NCI-H345 treated with DMSO at 0.1 percent for 48 hours (cell line): ENCODE results near the gene DHX38.
"Not testable (repeated sequence)": the region's sequence is repeated elsewhere in the genome, so short reads cannot be mapped to it uniquely, and the experiment has no call there.

Experiments used
- DNase-seq: peaks from one replicate; lab custom pipeline; 2025; ENCODE audit not compliant: unreplicated experiment; lab: John Stamatoyannopoulos, UW

DHX38 gene

GRCh38 chr16:72093448-72094265 lies at the start of gene DHX38, which contains the start of gene TXNL4B:
Gene DHX38, plus strand, starts transcription at chr16:72093847. Its CDS starts 2,311 bp downstream, at chr16:72096158.
Gene TXNL4B, minus strand, starts transcription at chr16:72093620. Its CDS starts 2,871 bp downstream, at chr16:72090749.
- peak; percentile 87 for DNase-seq

- no peak for DNase-seq
Measured at GRCh38 chr16:72044296-72044695, 49.4 kb upstream of the DHX38 start.

- DNase-seq, result no peak
Measured at GRCh38 chr16:72044825-72045359, 48.8 kb upstream of the DHX38 start.

DNA sequence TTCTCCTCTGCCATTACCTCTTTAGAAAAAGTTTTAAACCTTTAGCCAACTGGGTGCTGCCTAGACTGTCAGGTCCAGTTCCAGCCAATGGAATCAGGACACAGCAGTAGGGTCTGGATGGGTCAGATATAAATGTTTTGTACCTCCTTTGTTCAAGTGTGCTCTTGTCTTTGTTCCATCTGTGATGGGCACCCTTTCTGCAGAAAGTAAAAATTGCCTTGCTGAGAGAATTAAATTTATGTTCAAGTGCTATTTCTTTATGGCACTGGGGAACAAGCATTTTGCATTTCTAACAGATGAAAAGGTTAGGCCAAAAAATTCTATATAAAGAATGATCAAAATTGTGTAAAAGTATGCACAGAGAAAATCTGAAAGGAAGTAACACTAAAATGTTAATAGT lies 44.5 kb upstream of the DHX38 start:
- no peak for DNase-seq

DNA sequence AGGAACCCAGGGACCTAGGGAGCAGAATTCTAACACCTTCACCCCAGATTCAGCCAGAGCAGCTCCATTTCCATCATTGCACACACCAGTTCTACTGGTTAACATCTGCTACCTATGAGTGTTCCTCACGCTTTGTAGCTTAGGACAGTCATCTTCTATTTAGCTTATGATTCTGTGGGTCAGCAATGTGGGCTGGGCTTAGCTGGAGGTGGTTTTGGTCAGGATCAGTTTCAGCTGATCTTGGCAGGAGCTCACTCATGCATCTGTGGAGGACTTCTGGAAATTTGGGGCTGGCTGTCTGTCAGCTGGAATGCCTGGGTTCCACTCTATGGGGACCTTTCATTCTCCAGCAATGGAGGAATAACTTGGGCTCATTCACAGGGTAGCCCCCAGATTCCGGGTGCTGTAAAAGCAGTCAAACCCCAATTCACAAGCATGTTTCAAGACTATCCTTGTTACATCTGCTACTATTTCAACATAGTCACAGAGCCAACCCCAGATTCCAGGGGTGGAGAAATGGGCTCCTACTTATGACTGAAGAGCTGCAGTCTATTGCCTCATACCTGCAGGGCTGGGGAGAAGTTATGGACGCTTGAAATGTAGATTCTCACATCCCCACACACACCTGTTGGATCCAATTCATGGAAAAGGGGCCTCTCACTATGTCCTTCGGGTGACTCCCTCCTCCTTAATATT lies 42.7 kb upstream of the DHX38 start:
- no peak for DNase-seq

DNA sequence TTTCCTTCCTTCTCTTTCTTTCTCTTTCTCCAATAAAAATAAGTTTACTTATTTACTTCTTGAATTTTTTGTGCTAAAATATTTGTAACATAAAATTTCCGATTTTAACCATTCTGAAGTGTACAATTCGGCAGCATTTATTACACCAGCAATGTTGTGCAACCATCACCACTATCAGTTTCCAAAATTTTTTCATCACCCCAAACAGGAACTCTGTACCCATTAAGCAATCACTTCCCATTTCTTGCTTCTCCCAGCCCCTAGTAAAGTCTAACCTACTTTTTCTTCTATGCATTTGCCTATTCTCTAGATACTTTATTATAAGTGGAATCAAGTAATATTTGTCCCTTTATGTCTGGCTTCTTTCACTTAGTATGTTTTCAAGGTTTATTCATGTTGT lies 41.8 kb upstream of the DHX38 start:
- DNase-seq, result no peak

DNA sequence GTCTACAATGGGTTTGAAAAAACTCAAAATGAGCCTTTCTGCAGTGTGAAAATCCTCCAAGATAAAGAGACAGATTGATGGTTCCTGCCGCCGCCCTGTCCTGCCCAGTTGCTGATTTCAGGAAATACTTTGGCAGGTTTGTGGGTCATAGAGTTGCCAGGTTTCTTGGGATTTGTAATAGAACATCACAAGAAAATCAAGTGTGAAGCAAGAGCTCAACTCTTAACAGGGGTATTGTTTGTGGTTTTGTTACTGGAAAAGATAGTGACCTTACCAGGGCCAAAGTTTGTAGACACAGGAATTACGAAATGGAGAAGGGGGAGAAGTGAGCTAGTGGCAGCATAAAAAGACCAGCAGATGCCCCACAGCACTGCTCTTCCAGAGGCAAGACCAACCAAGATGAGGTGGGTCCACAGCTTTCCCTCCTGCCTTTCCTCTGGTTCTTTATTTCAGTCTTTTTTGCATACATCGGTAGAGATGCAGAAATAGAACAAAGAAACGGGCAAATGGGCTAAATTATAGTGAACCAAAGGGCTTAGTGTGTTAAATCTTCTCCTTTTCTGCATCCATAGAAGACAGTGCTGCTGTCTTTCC lies 39.3 kb upstream of the DHX38 start, which contains the start of gene HP:
Gene HP (plus strand): TSS at position 252 of the 594 bp plus-strand sequence. CDS start 148 bp downstream, at position 400.
- not testable (repeated sequence) for DNase-seq

- no peak for DNase-seq
Measured at GRCh38 chr16:72055911-72056310, 37.7 kb upstream of the DHX38 start.

DNA sequence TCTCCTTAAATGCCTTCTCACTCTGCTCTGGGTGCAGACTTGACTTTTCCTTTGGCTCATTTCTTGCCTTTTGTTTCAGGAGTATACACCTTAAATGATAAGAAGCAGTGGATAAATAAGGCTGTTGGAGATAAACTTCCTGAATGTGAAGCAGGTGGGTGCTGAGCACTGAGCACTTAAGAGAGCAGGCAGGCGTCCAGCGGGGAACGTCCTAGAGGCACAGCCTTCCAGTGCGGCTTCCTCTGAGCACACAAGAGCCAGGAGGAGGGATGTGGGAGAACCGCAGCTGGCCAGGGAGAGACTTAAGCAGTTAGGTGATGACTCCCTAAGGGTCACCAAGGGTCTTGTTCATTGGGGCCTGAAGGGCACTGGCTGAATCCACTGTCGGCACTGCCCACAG lies 36.3 kb upstream of the DHX38 start:
- DNase-seq, result not testable (repeated sequence)

DNA sequence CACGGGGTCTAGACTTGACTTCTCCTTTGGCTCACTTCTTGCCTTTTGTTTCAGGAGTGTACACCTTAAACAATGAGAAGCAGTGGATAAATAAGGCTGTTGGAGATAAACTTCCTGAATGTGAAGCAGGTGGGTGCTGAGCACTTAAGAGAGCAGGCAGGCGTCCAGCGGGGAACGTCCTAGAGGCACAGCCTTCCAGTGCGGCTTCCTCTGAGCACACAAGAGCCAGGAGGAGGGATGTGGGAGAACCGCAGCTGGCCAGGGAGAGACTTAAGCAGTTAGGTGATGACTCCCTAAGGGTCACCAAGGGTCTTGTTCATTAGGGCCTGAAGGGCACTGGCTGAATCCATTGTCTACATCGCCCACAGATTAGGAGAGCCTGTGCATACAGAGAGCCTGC lies 34.6 kb upstream of the DHX38 start:
- DNase-seq, result not testable (repeated sequence)

GRCh38 chr16:72060405-72060804 lies 33.2 kb upstream of the DHX38 start:
- no peak for DNase-seq

DNA sequence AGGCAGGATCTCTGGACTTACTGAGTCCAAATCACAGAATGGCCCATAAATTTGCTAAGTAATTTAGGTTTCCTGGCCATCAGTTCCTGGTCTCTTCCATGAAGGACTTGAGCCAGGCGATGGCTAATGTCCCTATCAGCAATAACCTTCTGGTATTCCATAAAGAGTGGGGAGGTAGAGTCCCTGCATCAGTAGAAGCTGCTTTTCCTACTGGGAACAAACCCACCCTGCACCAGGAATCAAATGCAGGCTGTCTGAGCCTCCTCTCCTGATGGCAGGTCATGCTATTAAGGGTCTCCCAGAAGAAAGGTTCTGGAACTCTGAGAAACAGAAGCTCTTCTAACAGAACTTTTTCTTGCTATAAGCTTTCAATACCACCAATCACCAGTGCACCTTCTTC lies 32.1 kb upstream of the DHX38 start:
- DNase-seq, result no peak

GRCh38 chr16:72064361-72064894 lies 29.2 kb upstream of the DHX38 start:
- no peak for DNase-seq

DNA sequence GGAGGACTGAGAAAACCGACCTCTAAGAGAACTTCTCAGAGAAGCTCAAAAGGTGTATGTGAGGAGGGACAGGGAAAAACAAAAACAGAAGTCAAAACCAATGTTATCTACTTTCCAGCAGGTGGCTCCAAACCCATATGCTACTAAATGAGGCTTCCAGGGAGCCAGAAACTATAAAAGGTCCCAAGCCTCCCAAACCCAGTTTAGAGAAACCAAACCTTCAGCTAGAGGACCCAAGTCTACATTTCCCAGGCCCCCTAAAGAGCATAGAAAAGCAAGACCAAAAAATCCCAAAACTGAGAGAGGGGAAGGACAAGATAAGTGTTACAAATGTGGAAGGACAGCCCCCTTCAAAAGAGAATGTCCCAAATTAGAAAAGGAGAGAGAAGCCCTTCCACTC lies 26.9 kb upstream of the DHX38 start:
- no peak for DNase-seq

- no peak for DNase-seq
Measured at GRCh38 chr16:72068930-72069329, 24.7 kb upstream of the DHX38 start.

GRCh38 chr16:72072514-72073342 lies 20.9 kb upstream of the DHX38 start:
- DNase-seq, result no peak

DNA sequence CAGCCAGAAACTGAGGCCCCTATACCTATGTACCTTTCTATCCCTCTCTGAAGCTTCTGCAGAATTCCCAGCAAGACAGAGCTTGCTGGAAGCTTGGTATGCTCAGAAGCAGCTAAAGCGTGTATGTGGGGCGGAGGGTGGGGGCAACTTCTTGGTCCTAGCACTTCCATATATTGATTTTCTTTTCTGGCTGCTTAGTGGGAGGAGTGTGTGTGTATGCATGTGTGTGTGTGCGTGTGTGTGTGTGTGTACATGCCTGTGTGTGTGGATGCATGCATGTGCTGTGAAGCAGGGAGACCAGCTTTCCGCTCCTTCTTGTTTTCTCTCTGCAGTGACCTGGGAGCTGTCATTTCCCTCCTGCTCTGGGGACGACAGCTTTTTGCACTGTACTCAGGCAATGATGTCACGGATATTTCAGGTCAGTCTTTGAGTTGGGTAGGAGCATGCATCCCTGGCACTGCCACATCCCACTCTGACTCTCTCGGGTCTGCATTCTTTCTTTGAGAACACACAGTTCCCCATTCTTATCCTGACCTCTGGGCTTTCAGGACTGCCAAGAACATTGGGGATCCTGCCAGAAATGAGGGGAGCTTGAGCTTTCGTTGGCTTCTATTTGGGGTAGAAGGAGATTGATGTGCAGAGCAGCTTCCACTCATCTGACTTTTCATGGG lies 20.0 kb upstream of the DHX38 start:
- no peak for DNase-seq

GRCh38 chr16:72075067-72075466 lies 18.6 kb upstream of the DHX38 start:
- DNase-seq, result not testable (repeated sequence)

DNA sequence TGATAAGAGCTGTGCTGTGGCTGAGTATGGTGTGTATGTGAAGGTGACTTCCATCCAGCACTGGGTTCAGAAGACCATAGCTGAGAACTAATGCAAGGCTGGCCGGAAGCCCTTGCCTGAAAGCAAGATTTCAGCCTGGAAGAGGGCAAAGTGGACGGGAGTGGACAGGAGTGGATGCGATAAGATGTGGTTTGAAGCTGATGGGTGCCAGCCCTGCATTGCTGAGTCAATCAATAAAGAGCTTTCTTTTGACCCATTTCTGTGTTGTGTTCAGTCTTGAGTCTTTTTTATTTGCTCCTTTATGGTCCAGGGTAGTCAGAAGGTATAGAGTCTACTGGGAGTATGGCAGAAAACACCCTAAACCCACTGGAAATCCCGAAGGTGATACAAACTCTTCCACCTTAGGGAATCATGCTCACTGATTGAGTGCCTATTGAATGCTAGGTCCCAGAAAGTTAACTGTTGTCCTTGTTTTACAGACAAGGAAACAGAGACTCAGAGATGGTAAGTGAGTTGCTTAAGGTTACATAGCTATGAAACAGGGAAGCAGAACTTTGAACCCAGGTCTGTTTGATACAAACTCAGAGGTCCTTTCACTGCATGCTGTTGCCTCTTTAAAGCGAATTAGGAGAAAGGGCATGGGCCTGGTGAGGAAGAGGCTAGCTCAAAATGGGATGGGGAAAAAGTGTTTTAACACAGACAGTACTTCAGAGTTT lies 16.5 kb upstream of the DHX38 start:
- not testable (repeated sequence) for DNase-seq
